ENCODE results near the gene KIF1C.

KIF1C gene

GRCh38 chr17:4969047-4969550, 28.7 kb upstream of the KIF1C start:
- no peak for FAIRE-seq

DNA sequence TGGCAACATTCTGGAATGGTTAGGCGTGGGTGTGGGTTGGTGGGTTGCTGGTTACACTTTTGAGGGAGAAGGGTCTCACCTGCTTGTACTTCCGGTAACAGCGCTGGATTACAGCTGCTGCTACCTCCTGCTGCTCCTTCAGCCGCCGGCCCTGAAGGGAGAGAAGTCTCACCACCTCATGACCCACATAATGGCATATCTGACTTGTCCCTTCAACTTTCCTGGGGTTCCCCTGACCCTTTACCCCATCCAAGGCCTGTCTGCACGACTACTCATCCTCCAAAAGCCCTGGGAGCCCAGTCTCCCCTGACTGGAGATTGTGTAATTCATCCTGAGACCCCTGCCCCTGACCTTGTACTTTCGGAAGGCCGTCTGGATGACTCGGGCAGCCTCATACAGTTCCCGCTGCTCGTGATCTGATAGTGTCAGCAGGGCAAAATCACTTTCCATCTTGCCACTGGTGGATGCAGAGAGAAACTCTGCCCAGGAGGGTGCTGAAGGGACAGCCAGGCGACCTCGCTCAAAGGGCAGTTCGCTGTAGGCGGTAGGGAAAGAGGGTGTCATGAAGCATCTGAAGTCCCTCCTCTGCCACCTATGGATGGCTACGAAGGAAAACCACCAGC, 28.1 kb upstream of the KIF1C start:
- no peak for FAIRE-seq

DNA sequence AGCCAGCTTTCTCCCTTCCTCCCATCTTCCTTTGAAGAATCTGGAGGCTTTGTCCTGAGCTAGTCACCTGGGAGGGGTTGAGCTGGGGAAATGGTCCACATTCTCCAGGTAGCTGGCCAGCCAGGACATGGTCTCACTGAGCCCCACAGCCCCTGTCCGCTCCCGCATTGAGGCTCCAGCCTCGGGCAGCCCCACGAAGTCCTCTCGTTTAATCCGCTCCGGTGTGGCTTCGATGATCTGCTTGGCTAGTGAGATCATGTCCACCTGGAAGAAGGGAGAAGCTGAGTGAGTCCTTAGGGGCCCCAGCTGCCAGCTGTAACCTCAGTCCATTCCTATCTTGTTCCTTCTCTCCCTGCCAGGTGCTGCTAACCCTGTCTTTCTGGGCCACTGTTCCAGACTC, 27.5 kb upstream of the KIF1C start:
- FAIRE-seq, result no peak

DNA sequence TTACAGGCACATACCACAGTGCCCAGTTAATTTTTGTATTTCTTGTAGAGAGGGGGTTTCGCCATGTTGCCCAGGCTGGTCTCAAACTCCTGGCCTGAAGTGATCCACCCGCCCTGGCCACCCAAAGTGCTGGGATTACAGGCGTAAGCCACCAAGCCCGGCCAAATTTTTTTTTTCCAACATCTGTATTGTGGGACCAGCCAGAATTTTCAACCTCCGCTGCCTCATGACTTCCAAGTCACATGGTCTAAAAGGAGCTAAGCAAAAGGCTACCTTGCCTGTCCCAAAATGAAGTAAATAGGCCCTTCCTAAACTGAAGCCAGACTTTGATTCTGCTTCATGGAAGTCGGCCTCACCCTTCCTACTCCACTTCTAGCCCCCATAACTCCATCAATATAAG, 25.9 kb upstream of the KIF1C start:
- FAIRE-seq, result no peak

GRCh38 chr17:4972322-4972721, 25.4 kb upstream of the KIF1C start:
- FAIRE-seq, result no peak

GRCh38 chr17:4972752-4973151, 25.0 kb upstream of the KIF1C start:
- no peak for FAIRE-seq

DNA sequence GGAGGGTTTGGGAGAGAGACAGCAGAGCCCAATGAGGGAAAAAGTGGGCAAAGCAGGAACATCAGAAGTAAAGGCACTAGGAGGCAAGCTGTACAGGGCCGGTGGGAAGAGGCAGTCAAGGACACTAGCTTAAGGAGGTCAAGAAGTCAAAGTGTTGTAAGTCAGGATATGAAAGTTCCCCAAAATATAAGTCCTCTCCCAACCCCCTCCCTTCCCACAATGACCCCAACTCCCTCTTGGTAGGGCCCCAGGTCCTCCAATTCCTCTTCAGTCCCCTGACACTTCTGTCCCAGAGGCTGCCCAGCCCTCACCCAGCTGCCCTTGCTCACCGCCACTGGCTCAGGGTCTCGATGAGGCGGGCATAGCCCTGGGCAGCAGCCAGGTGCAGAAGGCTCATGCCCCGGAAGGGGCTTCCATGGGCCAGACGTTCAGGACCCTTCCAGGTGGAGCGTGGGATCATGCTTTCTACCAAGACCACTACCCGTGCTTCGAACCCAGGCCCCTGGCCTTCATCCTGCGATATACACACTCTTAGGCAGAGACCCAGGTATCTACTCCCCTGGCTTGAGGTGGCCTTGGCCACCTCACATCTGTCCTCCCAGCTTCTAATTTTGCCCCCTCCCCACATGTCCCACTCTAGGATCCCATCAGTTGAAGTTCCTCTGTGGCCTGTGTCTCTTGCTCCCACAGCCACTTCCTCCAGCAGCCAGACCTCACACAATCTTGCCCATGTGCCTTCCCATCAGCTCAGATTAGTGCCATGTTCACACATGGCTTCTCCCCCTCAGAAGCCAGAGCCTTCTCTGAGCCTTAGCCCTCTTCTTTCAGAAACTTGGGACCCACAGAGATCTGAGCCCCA, 24.3 kb upstream of the KIF1C start:
- FAIRE-seq, result no peak

DNA sequence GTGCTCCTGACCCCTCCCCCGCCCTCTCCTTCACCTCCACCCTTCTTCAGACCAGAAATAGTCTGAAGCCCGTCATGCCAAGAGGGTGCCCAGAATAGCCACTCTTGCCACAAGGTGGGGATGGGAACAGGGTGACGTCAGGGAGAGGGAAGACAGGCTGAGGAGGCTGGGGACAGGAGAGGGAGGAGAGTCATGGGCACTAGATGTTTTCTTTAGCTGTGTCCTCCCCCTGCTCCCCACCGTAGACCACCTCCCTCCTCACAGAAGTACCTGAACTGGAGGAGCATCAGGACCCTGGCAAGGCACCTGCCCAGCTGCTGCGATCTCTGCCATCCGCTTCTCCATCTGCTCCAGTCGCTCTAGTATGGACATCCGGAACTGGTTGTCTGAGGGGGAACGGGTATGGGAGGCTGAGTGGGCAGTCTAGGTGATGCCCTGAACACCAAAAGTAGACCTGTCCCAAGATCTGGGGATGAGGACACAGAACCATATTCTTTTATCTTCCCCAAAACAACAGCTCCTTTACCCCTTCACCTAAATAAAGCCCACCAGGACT, 23.6 kb upstream of the KIF1C start:
- FAIRE-seq, result no peak

DNA sequence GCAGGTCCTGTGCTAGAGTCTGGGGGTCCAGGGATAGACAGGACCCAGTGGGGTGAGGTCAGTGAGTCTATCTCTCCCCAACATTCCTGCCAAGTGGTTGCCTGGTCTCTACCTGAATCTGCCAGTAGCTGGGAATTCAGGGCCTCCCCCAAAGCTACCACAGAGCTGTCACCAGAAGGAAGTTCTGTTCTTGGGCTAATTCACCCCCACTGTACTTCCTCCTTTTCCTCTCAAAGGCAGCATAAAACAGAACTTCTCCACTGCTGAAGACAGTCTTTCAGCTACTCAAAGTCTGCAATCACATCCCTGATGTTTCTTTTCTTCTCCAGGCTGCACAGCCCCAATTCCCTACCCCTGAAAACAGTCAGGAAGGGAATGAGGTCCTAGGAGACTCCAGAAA, 19.0 kb upstream of the KIF1C start:
- no peak for FAIRE-seq

DNA sequence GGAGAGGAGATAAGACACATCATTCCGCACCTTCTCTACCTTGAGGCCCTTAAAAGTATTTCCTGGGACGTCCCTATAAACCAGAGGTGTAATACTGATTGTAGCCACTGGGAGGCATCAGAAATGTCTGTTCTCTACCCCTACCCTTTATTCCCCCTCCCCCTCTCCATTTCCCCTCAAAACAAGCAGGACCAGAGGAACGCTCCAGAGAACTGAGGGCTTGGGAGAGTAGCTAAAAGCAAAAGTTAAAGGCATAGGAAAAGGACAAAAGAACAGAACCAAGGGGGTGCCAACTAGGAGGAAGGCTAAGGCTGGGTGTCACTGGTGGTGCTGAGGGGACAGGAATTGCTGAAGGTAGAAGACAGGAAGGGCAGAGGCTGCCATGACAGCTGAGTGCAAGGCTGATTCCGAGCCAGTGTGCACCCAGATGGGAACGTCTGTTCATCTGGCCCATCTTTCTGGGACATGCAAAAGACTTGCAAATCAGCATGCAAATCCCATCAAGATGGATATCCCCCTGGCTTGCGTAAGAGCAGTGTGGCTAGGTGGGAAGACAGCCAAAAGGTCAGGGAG, 17.0 kb upstream of the KIF1C start:
- FAIRE-seq, result peak; percentile 9

DNA sequence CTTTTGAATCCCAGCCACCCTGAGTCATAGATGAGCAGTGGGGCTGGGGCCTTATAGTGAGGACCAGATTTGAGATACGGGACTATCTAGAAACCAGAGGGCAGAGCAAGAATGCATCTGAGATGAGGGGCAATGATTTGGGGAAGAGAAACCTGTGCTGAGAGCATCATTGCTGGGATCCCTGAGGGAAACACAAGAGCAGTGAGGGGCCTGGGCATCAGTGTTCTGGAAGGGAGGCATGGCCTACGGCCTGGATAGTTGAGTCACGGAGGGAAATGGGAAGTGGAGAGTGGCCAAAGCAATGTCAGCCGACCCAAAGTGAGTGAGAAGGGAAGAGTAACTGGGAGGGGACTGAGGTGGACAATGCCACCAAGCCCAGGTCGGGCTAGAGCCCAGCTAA, 15.4 kb upstream of the KIF1C start:
- no peak for FAIRE-seq

DNA sequence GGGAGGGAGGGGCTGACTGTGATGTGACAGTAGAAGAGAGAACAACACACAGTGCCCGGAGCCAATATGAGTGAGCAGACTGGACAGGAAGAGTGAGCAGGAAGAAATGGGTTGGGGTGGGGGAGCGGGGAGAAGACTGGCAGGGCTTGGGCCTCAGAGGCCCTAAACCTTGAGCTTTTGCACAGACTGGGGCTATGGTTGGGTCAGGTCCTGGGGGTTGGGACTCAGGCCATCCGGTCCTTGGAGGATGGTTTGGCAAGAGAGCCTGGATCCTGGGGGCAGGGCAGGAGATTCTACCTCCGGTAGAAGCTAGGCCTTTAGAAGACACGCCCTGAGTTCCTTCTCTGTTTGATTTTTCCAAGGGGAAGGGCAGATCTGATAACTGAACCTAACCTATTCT, 11.3 kb upstream of the KIF1C start:
- FAIRE-seq, result no peak

DNA sequence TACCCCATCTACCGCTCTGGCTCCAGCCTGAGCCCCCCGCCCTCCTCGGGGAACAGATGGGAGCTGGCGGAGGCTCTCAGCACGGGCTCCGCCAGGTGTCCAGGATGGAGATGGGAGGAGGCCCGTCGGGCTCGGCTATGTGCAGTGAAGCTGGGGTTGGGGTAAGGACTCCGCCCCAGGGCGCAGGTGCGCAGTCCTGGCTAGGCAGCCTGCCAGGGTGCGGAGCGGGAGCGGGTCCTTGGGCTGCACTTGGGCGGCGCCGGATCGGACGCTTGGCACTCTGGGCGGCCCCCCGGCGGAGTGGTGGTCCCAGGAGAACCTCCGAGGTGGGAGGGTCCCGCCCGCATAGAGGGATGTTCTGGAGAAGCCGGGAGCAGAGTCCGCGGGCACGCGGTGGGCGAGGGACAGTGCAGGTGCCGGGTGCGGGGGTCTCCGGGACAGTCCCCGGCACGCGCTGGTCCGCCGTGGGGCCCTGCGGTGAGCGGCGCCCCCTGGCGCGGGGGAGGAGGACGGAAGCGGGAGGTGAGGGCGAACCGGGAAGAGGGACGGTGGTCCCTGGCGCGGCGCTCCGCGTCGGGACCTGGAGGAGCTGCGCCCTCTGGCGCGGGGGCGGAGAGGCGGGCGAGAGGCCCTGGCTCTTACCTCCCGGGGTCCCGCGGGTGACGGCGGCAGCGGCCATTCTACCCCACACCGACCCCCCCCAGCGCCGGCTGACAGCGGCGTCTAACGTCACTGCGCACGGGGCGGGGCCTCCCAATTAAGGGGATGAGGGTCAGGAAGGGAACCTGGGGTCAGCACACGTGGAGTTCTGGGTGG, 10.6 kb upstream of the KIF1C start, which contains the start of gene CAMTA2:
Gene CAMTA2, minus strand, starts transcription at position 725 of the 816 bp plus-strand sequence. CDS start 1,453 bp downstream, outside the sequence.
- FAIRE-seq, result no peak

- FAIRE-seq, result no peak
These were observed 9.8 kb upstream of the KIF1C start for GRCh38 chr17:4987767-4988567.

GRCh38 chr17:4994081-4994595, 3.6 kb upstream of the KIF1C start:
- no peak for FAIRE-seq

GRCh38 chr17:4998027-4998731, 429 bp downstream of the KIF1C start:
- FAIRE-seq, result no peak

- no peak for FAIRE-seq
These were observed 1.1 kb downstream of the KIF1C start for GRCh38 chr17:4998732-4999429.

- no peak for FAIRE-seq
These were observed 1.8 kb downstream of the KIF1C start for GRCh38 chr17:4999430-5000093.

DNA sequence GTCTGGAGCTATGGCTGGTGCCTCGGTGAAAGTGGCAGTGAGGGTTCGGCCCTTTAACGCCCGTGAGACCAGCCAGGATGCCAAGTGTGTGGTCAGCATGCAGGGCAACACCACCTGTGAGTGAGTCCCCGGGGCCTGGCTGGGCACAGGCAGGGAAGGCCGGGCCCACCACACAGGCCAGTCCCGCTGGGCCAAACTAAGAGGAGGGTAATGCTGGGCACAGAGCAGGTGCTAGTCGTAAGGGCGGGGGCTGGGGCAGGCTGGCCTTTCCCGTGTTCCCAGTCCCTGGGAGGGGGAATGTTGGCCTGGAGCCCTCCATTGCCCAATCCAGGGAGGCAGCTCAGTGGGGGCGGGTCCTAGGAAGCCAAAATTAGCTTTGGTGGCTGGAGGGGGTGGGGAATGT, 2.5 kb downstream of the KIF1C start:
- no peak for FAIRE-seq
